Mesothelial cell of epicardium (in vitro differentiated cells): ENCODE data around the gene MUC21. TPM values are rescaled to one million over a fixed set of nuclear protein-coding genes. Genes with fewer than 3 reads are reported as not detected.
"Not testable (repeated sequence)": the region's sequence is repeated elsewhere in the genome, so short reads cannot be mapped to it uniquely, and the experiment has no call there.

Source experiments
- DNase-seq, 2 experiments: peaks; one replicate each; pipeline ENCODE4 v3.0.0; 2021; ENCODE audit warnings: low spot score in 2 of 2; ENCODE audit not compliant: unreplicated experiment in 2 of 2
- H3K27ac Mint-ChIP-seq: 2 replicates; pipeline ENCODE4 v1.8.0; 2021; ENCODE audit warnings: mixed read lengths
- H3K27me3 Mint-ChIP-seq: 2 replicates; pipeline ENCODE4 v1.8.0; 2021; ENCODE audit warnings: low read depth, mixed read lengths
- H3K36me3 Mint-ChIP-seq: 2 replicates; pipeline ENCODE4 v1.8.0; 2021; ENCODE audit warnings: mixed read lengths
- H3K4me1 Mint-ChIP-seq: 2 replicates; pipeline ENCODE4 v1.8.0; 2021; ENCODE audit warnings: mixed read lengths
- H3K4me3 Mint-ChIP-seq: 2 replicates; pipeline ENCODE4 v1.8.0; 2021; ENCODE audit warnings: mild to moderate bottlenecking, moderate library complexity, mixed read lengths
- H3K9me3 Mint-ChIP-seq: 2 replicates; pipeline ENCODE4 v1.8.0; 2021; ENCODE audit warnings: mixed read lengths
- total RNA-seq: library from RNA; stranded (reverse); gene quantifications from 3 replicates; pipeline ENCODE4 v1.2.1, GENCODE V29; 2021
- TF ChIP-seq, protein P1 (sequence below): fragments of 200-600 bp; sonication (generic); IDR thresholded peaks from one replicate; pipeline ENCODE4 v1.5.0; 2021; ENCODE audit warnings: antibody characterized with exemption; ENCODE audit not compliant: unreplicated experiment

Gene MUC21
- total RNA-seq, 1 donor from 2014 or later = not detected

DNA sequence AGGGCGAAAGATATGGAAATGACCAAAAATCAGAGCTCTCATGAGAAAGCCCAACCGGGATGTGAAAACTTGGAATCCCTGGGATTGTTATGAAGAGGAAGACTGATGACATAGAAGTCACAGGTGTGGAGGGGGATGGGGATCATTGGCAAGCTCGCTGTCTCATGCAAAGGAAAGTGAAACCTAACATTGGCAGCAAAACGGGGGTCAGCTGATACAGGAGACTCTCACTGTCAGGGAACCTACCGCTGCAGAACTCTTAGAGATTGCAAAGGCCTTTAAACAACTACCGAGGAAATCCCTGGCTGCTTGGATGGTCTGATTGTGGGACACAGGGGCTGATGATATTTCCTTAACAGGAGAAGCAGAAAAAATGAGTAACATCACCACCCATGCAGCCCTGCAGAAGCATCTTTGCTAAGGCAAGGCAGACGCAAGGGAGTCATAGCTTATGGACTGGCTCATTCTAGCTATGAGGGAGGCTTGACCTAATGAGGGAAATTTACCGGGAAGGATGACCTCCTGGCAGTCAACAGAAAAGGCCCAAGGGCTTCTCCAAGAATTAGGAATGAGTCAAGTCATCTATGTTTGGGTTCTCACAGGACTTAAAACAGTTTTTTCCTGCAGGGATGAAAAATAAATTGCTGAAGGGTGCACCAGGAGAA is 7.0 kb downstream of the MUC21 start:
- no peak overlapping the region for H3K27ac Mint-ChIP-seq
- no peaks in the 10 kb centered on the region for H3K27me3 Mint-ChIP-seq
- peaks cover 5% of the 10 kb centered on the region for H3K4me1 Mint-ChIP-seq
- H3K4me3 Mint-ChIP-seq = no peak overlapping the region
- peaks cover 2% of the 10 kb centered on the region for H3K36me3 Mint-ChIP-seq
- DNase-seq = no peak
- TF ChIP-seq, protein P1, sequence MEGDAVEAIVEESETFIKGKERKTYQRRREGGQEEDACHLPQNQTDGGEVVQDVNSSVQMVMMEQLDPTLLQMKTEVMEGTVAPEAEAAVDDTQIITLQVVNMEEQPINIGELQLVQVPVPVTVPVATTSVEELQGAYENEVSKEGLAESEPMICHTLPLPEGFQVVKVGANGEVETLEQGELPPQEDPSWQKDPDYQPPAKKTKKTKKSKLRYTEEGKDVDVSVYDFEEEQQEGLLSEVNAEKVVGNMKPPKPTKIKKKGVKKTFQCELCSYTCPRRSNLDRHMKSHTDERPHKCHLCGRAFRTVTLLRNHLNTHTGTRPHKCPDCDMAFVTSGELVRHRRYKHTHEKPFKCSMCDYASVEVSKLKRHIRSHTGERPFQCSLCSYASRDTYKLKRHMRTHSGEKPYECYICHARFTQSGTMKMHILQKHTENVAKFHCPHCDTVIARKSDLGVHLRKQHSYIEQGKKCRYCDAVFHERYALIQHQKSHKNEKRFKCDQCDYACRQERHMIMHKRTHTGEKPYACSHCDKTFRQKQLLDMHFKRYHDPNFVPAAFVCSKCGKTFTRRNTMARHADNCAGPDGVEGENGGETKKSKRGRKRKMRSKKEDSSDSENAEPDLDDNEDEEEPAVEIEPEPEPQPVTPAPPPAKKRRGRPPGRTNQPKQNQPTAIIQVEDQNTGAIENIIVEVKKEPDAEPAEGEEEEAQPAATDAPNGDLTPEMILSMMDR = no peak
- H3K9me3 Mint-ChIP-seq = peaks cover 3% of the 10 kb centered on the region

DNA sequence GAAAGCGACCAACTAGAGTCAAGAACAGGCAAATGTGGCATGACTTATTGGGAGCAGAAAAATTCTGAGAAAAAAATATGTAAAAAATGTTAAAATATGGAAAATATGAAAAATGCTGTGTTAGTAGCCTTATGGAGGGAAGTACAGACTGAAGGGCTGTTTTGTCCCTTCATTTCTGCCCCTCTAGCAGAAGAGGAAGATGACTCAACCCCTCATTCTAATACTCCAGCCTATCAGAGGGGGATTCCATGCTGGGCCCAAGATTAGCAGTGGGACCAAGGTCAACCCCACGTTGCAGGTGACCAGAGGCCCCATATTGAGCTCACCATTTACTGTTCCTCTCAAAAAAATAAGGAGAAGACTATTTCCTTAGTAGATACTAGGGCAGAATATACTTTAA is 8.4 kb downstream of the MUC21 start:
- H3K27me3 Mint-ChIP-seq = no peaks in the 10 kb centered on the region
- H3K9me3 Mint-ChIP-seq = peaks cover 3% of the 10 kb centered on the region
- no peak overlapping the region for H3K27ac Mint-ChIP-seq
- TF ChIP-seq, protein P1 = no peak
- H3K4me1 Mint-ChIP-seq = peaks cover 5% of the 10 kb centered on the region
- no peak overlapping the region for H3K4me3 Mint-ChIP-seq
- peaks cover 2% of the 10 kb centered on the region for H3K36me3 Mint-ChIP-seq
- DNase-seq = no peak

DNA sequence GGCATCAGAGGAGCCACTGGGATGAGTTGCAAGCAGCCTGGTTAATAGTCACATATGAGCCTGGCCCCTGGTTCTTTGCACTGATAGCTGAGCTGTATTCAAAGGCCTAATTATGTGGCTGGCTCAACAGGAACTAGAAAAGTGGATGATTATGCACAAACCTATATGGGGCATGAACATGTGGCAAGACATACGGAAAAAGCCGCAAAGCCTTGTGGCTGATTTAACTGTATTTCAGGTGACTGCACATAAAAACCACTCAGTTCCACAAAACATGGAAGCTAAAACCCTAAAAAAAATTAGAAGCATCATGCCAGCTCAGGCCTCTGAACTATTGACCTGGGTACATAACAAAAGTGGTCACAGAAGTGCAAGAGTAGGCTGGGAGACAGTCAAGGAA is 13.8 kb downstream of the MUC21 start:
- no peak overlapping the region for H3K4me3 Mint-ChIP-seq
- H3K36me3 Mint-ChIP-seq = peaks cover 2% of the 10 kb centered on the region
- no peaks in the 10 kb centered on the region for H3K27me3 Mint-ChIP-seq
- TF ChIP-seq, protein P1 = no peak
- DNase-seq = no peak
- no peak overlapping the region for H3K27ac Mint-ChIP-seq
- no peaks in the 10 kb centered on the region for H3K4me1 Mint-ChIP-seq
- H3K9me3 Mint-ChIP-seq = peaks cover 3% of the 10 kb centered on the region

DNA sequence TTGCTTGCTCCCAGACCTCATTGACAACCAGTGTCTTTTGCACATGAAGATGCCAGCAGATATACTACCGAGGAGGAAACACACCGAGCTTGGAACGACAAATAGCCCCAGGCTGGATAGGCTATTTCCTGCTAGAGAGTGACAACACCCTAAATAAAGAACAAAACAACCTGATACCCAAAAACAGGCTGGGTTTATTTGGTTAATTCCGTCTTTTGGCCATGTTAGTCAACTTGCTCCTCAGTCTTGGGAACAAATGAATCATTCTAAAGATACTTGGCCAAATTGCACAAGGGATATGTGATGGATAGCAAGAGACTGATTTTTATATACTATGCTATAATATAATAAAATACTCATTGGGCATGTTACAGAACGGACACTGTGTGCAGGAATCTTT is 15.3 kb downstream of the MUC21 start:
- H3K27ac Mint-ChIP-seq = no peak overlapping the region
- no peak for DNase-seq
- TF ChIP-seq, protein P1 = no peak
- peaks cover 2% of the 10 kb centered on the region for H3K36me3 Mint-ChIP-seq
- no peak overlapping the region for H3K4me3 Mint-ChIP-seq
- H3K4me1 Mint-ChIP-seq = no peaks in the 10 kb centered on the region
- no peaks in the 10 kb centered on the region for H3K27me3 Mint-ChIP-seq
- H3K9me3 Mint-ChIP-seq = peaks cover 3% of the 10 kb centered on the region

DNA sequence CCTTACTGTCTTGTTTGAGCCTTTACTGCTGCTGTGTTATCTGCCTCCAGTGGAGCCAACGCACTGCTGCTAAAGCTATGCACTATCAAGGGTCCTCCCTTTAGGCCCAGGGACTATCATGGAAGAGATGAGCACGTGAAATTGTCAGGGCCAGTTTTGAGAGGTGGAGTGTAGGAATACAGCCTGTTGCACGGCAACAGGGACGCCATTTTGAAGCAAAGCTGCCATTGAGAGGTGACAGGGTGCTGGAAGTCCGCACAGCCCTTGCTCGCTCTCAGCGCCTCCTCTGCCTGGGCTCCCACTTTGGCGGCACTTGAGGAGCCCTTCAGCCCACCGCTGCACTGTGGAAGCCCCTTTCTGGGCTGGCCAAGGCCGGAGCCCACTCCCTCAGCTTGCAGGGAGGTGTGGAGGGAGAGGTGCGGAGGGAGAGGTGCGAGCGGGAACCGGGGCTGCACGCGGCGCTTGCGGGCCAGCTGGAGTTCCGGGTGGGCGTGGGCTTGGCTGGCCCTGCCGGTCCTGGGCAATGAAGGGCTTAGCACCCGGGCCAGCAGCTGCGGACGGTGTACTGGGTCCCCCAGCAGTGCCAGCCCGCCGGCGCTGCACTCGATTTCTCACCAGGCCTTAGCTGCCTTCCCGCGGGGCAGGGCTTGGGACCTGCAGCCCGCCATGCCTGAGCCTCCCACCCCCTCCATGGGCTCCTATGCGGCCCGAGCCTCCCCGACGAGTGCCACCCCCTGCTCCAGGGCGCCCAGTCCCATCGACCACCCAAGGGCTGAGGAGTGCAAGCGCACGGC is 16.7 kb downstream of the MUC21 start:
- H3K27ac Mint-ChIP-seq, H3K27me3 Mint-ChIP-seq, H3K4me3 Mint-ChIP-seq, DNase-seq, H3K9me3 Mint-ChIP-seq, H3K4me1 Mint-ChIP-seq, H3K36me3 Mint-ChIP-seq: not testable (repeated sequence)

DNA sequence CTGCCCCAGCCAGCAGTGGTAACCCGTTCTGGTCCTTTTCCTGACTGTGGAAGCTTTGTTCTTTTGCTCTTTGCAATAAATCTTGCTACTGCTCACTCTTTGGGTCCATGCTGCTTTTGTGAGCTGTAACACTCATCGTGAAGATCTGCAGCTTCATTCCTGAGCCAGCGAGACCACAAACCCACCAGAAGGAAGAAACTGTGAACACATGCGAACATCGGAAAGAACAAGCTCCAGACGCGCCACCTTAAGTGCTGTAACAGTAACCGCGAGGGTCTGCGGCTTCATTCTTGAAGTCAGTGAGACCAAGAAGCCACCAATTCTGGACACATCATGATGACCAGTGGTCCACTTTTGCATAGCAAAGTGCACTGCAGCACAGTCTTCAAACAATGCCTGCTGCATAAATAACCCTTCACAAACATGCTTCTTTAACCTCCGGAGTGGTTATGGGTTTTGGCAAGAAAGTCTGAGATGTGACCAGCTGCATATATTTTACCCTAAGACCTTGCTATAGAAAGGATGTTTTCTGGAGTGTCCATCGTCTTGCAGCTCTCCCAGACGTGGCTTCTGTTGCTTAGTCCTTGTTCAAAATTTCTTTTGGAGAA is 17.9 kb downstream of the MUC21 start:
- H3K4me1 Mint-ChIP-seq = peaks cover 14% of the 10 kb centered on the region
- TF ChIP-seq, protein P1 = no peak
- H3K27ac Mint-ChIP-seq = no peak overlapping the region
- no peak for DNase-seq
- H3K36me3 Mint-ChIP-seq = no peaks in the 10 kb centered on the region
- H3K27me3 Mint-ChIP-seq = no peaks in the 10 kb centered on the region
- H3K4me3 Mint-ChIP-seq = no peak overlapping the region
- peaks cover 3% of the 10 kb centered on the region for H3K9me3 Mint-ChIP-seq
